ENCODE data around the gene C17orf100.
"Not testable (repeated sequence)": the region's sequence is repeated elsewhere in the genome, so short reads cannot be mapped to it uniquely, and the experiment has no call there.

C17orf100 gene

GRCh38 chr17:6640536-6641246 lies 10.9 kb upstream of the C17orf100 start, which contains the start of the genes KIAA0753 and TXNDC17:
Gene KIAA0753, minus strand, starts transcription at chr17:6640711. Its CDS starts 5,608 bp downstream, at chr17:6635103.
Gene TXNDC17, plus strand, starts transcription at chr17:6641060. Its CDS starts 23 bp downstream, at chr17:6641083.
- peak; percentile 55 to 95 (median 86) for DNase-seq

GRCh38 chr17:6641247-6641863 lies 10.2 kb upstream of the C17orf100 start:
- no peak for DNase-seq

GRCh38 chr17:6642592-6642991 lies 9.0 kb upstream of the C17orf100 start:
- DNase-seq = no peak

- DNase-seq = no peak
Observed at GRCh38 chr17:6643451-6644125, 8.0 kb upstream of the C17orf100 start.

GRCh38 chr17:6648181-6648580 lies 3.4 kb upstream of the C17orf100 start:
- no peak for DNase-seq

- DNase-seq = peak in 2 of 58 donors; percentile 43 to 55
Observed at GRCh38 chr17:6651919-6652452, 424 bp downstream of the C17orf100 start.

- peak in 1 of 58 donors; percentile 23 for DNase-seq
Observed at GRCh38 chr17:6654841-6655731, 3.5 kb downstream of the C17orf100 start.

GRCh38 chr17:6655732-6656361 lies 4.3 kb downstream of the C17orf100 start:
- not testable (repeated sequence) for DNase-seq

- not testable (repeated sequence) for DNase-seq
Observed at GRCh38 chr17:6656797-6657632, 5.5 kb downstream of the C17orf100 start.

- DNase-seq = no peak
Observed at GRCh38 chr17:6657633-6658287, 6.2 kb downstream of the C17orf100 start.

GRCh38 chr17:6658411-6658810 lies 6.8 kb downstream of the C17orf100 start:
- not testable (repeated sequence) for DNase-seq

GRCh38 chr17:6660101-6660500 lies 8.5 kb downstream of the C17orf100 start:
- DNase-seq = no peak

GRCh38 chr17:6660805-6661463 lies 9.4 kb downstream of the C17orf100 start:
- peak in 4 of 58 donors; percentile 3 to 33 (median 20) for DNase-seq

- DNase-seq = no peak
Observed at GRCh38 chr17:6661464-6661848, 9.9 kb downstream of the C17orf100 start.

GRCh38 chr17:6663200-6663599 lies 11.6 kb downstream of the C17orf100 start:
- not testable (repeated sequence) for DNase-seq

- peak in 52 of 58 donors; percentile 6 to 86 (median 52) for DNase-seq
Observed at GRCh38 chr17:6666077-6666521, 14.5 kb downstream of the C17orf100 start.

- DNase-seq = no peak
Observed at GRCh38 chr17:6666557-6666956, 15.0 kb downstream of the C17orf100 start.

- no peak for DNase-seq
Observed at GRCh38 chr17:6667516-6667915, 16.0 kb downstream of the C17orf100 start.
